Astrocyte (in vitro differentiated cells and primary cell): ENCODE data around the gene TUFT1.

Experiments
- CTCF ChIP-seq: IDR thresholded peaks from 2 replicates; pipeline ENCODE4 v1.5.1; 2011; ENCODE audit warnings: low read depth, mild to moderate bottlenecking, inconsistent platforms, low read length, moderate library complexity; ENCODE audit not compliant: insufficient read depth
- EZH2 ChIP-seq: IDR thresholded peaks from 2 replicates; pipeline ENCODE4 v1.6.1; 2012; ENCODE audit warnings: mild to moderate bottlenecking, low read length, inconsistent platforms; ENCODE audit not compliant: insufficient read depth

- no peak for TF ChIP-seq CTCF
- peak; percentile 39 for TF ChIP-seq EZH2
Observed at GRCh38 chr1:151510957-151511635, 29.0 kb upstream of the TUFT1 start, which contains the start of gene CGN.
